ENCODE results near the gene SLC7A6OS. TPM values are rescaled to one million over a fixed set of nuclear protein-coding genes. Genes with fewer than 3 reads are reported as not detected.

Gene SLC7A6OS
- total RNA-seq, 1 experiment from 2014 or later: 14.2 TPM

DNA sequence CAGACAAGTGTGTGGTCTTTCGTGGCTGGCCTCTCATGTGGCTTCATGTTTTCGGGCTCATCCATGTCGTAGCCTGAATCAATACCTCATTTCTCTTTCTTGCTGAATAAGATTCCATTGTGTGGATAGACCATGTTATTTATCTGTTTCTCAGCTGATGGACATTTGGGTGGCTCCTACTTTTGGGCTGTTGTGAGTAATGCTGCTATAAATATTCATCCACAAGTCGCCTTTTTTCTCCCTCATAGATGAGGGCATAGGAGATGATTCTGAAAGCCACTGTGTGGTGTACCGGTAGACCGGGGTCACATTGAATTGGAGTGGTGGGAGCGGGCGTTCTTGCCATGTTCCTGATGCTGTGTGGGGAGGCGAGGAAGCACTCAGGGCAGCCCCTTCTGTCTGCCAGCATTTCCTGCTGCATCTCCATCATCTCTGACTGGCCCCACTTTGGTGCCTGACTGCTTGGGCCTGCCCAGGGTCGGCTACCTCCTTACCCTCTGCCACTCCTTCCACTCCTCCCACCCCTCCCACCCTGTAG lies 40.1 kb upstream of the SLC7A6OS start:
- no peaks in the 10 kb centered on the region for H3K27me3 ChIP-seq (ENCODE audit: insufficient read depth, low read depth)
- no peaks in the 10 kb centered on the region; the same call in 1 of the 2 replicates for H3K36me3 ChIP-seq (ENCODE audit: low read depth)
- H4K20me1 ChIP-seq (ENCODE audit: insufficient read depth): no peaks in the 10 kb centered on the region; the same call in 1 of the 2 replicates
- intact Hi-C loops (cut with micrococcal nuclease; ENCODE audit: unreplicated experiment): no loop called here
- H2AFZ ChIP-seq: no peak overlapping the region
- CTCF ChIA-PET: no interaction called here
- no peaks in the 10 kb centered on the region for H3F3A ChIP-seq (ENCODE audit: insufficient read depth, low read depth)
- TF ChIP-seq, protein P1, sequence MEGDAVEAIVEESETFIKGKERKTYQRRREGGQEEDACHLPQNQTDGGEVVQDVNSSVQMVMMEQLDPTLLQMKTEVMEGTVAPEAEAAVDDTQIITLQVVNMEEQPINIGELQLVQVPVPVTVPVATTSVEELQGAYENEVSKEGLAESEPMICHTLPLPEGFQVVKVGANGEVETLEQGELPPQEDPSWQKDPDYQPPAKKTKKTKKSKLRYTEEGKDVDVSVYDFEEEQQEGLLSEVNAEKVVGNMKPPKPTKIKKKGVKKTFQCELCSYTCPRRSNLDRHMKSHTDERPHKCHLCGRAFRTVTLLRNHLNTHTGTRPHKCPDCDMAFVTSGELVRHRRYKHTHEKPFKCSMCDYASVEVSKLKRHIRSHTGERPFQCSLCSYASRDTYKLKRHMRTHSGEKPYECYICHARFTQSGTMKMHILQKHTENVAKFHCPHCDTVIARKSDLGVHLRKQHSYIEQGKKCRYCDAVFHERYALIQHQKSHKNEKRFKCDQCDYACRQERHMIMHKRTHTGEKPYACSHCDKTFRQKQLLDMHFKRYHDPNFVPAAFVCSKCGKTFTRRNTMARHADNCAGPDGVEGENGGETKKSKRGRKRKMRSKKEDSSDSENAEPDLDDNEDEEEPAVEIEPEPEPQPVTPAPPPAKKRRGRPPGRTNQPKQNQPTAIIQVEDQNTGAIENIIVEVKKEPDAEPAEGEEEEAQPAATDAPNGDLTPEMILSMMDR (conservative IDR thresholded peaks at IDR 0.05): no peak
- POLR2A ChIA-PET (ENCODE audit: unreplicated experiment): no interaction called here
- BruUV-seq (replicated peaks): no TSS peak
- no peak overlapping the region for H3K4me3 ChIP-seq
- H3K27ac ChIP-seq: no peak overlapping the region
- DNase-seq: no peak
- no peaks in the 10 kb centered on the region for H3K79me2 ChIP-seq (ENCODE audit: low read depth)
- H3K9me2 ChIP-seq (ENCODE audit: insufficient read depth): no peaks in the 10 kb centered on the region
- H3K4me2 ChIP-seq: no peak overlapping the region
- no peaks in the 10 kb centered on the region for H3K4me1 ChIP-seq (replicated peaks; ENCODE audit: insufficient read depth)
- H3K9me3 ChIP-seq (ENCODE audit: insufficient read depth, low read depth): no peaks in the 10 kb centered on the region

DNA sequence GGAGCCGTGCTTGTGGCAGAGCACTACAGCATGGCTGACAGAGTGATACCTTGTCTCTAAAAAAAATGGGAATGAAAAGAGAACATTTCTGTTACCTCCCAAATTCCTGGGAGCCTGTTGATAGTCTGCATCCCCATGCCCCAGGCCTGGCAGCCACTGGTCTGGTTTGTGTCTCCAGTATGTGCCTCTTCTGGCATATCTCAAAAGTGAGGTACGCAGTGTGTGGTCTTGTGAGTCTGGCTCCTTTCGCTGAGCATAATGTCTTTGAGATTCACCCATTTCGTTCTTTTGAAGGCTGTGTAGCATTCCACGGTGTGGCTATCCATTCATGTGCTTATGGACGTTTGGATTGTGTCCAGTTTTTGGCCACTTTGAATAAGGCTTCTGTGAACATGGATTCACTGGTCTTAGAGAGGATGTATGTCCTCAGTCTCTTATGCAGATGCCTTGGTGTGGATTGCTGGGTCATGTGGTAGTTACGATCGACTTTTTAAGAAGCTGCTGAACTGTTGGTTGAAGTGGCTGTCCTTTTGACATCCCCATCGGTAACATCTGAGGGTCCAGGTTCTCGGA lies 39.2 kb upstream of the SLC7A6OS start:
- Histone ChIP-seq H2AFZ (no peak overlapping the region), H3K9me3 (ENCODE audit: insufficient read depth, low read depth) (no peaks in the 10 kb centered on the region), H3K27me3 (ENCODE audit: insufficient read depth, low read depth) (no peaks in the 10 kb centered on the region), H3K4me2 (no peak overlapping the region), H3K36me3 (ENCODE audit: low read depth) (no peaks in the 10 kb centered on the region; the same call in 1 of the 2 replicates), H3K4me1 (replicated peaks; ENCODE audit: insufficient read depth) (no peaks in the 10 kb centered on the region), H3K79me2 (ENCODE audit: low read depth) (no peaks in the 10 kb centered on the region), H4K20me1 (ENCODE audit: insufficient read depth) (no peaks in the 10 kb centered on the region; the same call in 1 of the 2 replicates), H3K4me3 (no peak overlapping the region), H3F3A (ENCODE audit: insufficient read depth, low read depth) (no peaks in the 10 kb centered on the region), H3K9me2 (ENCODE audit: insufficient read depth) (no peaks in the 10 kb centered on the region), H3K27ac (no peak overlapping the region)
- BruUV-seq (replicated peaks): no TSS peak
- ChIA-PET CTCF (no interaction called here), POLR2A (ENCODE audit: unreplicated experiment) (no interaction called here)
- TF ChIP-seq, protein P1 (conservative IDR thresholded peaks at IDR 0.05): no peak
- TF ChIP-seq EZH2 (IDR thresholded peaks at IDR 0.05; ENCODE audit: low read depth): no peak
- intact Hi-C loops (cut with micrococcal nuclease; ENCODE audit: unreplicated experiment): no loop called here
- no peak for DNase-seq

DNA sequence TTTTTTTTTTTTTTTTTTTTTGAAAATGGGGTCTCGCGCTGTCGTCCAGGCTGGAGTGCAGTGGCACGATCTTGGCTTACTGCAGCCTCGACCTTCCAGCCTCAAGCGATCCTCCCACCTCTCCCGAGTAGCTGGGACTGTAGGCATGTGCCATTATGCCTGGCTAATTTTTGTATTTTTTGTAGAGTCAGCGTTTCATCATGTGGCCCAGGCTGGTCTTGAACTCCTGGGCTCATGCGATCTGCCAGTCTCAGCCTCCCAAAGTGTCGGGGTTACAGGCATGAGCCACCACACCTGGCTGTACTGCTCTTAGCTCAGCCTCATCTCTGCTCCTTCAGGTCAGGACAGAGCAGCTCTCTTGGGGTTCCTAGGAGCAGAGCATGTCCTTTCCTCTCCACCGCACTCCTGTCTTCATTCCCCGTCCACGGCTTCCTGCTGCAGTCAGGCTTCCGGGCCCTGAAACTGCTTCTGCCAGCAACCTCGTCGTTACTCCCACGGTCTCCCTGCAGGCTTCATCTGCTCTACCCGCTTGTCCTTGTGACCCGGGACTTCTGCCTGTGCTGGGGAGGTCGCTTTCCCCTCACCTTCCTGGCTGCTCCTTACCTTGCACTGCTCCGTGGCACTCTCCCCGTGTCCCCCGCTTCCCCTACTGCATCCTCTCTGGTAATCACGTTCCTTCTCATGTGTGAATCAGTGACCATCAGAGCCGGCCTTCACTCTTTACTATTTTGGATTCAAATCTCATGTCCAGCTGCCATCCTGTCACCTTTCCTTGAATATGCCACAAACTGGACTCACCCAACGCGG lies 38.1 kb upstream of the SLC7A6OS start:
- H3K4me3 ChIP-seq: no peak overlapping the region
- H3K4me2 ChIP-seq: no peak overlapping the region
- H2AFZ ChIP-seq: no peak overlapping the region
- TF ChIP-seq EZH2 (IDR thresholded peaks at IDR 0.05; ENCODE audit: low read depth): no peak
- TF ChIP-seq, protein P1 (conservative IDR thresholded peaks at IDR 0.05): no peak
- no peaks in the 10 kb centered on the region for H3K9me3 ChIP-seq (ENCODE audit: insufficient read depth, low read depth)
- H3K9me2 ChIP-seq (ENCODE audit: insufficient read depth): no peaks in the 10 kb centered on the region
- no peaks in the 10 kb centered on the region for H3F3A ChIP-seq (ENCODE audit: insufficient read depth, low read depth)
- no peaks in the 10 kb centered on the region for H3K4me1 ChIP-seq (replicated peaks; ENCODE audit: insufficient read depth)
- H3K27ac ChIP-seq: no peak overlapping the region
- no peaks in the 10 kb centered on the region for H3K79me2 ChIP-seq (ENCODE audit: low read depth)
- DNase-seq: no peak
- ChIA-PET CTCF (interaction anchor here (0.6 kb wide), 1 partner anchor 85 kb away, joined by 5 read pairs; no protein-coding TSS in a partner anchor), POLR2A (ENCODE audit: unreplicated experiment) (no interaction called here)
- H3K27me3 ChIP-seq (ENCODE audit: insufficient read depth, low read depth): no peaks in the 10 kb centered on the region
- intact Hi-C loops (cut with micrococcal nuclease; ENCODE audit: unreplicated experiment): no loop called here
- no TSS peak for BruUV-seq (replicated peaks)
- H3K36me3 ChIP-seq (ENCODE audit: low read depth): no peaks in the 10 kb centered on the region; the same call in 1 of the 2 replicates
- H4K20me1 ChIP-seq (ENCODE audit: insufficient read depth): no peaks in the 10 kb centered on the region; the same call in 1 of the 2 replicates
